ENCODE results near the gene NEU2.

Gene NEU2

DNA sequence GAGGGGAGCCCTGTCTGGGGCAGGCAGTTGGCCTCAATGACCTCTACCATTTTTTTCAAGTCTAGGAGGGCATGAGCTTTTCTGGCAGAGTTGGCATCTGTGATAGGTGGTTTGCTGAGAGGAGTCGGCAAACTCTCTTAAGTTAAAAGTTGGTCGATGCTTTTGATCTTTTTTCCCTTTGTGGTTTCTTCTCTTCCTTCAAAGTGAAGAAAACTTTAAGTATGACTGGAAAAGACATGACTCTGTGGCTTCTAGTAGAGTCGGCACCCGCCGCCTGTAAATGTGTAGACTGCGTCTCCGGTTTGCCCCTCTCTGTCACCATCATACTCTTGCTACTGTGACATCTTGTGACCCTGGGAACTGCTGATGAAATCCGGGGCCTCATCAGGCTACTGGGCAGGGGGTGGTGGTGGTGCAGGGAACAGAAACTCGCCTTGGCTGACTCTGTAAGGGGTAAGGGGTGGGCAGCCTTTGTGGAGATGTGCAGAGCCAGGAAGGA lies 48.8 kb downstream of the NEU2 start:
- Histone ChIP-seq H3F3A (ENCODE audit: control insufficient read depth, insufficient read depth) (peaks cover 51% of the 10 kb centered on the region), H4K20me1 (ENCODE audit: control insufficient read depth, insufficient read depth, low read depth, low read length) (no peaks in the 10 kb centered on the region), H3K9me3 (ENCODE audit: control insufficient read depth, insufficient read depth, low read length) (no peaks in the 10 kb centered on the region), H3K27ac (ENCODE audit: low read depth, low read length) (peak overlapping the region; percentile 97), H3K36me3 (ENCODE audit: control insufficient read depth, low read length) (peaks cover 56% of the 10 kb centered on the region), H3K4me1 (ENCODE audit: control insufficient read depth, low read length) (peaks cover 100% of the 10 kb centered on the region), H3K4me2 (ENCODE audit: low read length) (peak overlapping the region; percentile 84), H3K79me2 (ENCODE audit: control insufficient read depth, low read length) (peaks cover 73% of the 10 kb centered on the region), H3K4me3 (ENCODE audit: low read length) (peak overlapping the region; percentile 64), H3K9me2 (replicated peaks; ENCODE audit: control insufficient read depth, low read length) (no peaks in the 10 kb centered on the region), H3K27me3 (ENCODE audit: control insufficient read depth, low read length) (no peaks in the 10 kb centered on the region)
- no peak for TF ChIP-seq EZH2phosphoT487 (IDR thresholded peaks at IDR 0.05; ENCODE audit: borderline replicate concordance, low read length)
- TF ChIP-seq, protein P1, sequence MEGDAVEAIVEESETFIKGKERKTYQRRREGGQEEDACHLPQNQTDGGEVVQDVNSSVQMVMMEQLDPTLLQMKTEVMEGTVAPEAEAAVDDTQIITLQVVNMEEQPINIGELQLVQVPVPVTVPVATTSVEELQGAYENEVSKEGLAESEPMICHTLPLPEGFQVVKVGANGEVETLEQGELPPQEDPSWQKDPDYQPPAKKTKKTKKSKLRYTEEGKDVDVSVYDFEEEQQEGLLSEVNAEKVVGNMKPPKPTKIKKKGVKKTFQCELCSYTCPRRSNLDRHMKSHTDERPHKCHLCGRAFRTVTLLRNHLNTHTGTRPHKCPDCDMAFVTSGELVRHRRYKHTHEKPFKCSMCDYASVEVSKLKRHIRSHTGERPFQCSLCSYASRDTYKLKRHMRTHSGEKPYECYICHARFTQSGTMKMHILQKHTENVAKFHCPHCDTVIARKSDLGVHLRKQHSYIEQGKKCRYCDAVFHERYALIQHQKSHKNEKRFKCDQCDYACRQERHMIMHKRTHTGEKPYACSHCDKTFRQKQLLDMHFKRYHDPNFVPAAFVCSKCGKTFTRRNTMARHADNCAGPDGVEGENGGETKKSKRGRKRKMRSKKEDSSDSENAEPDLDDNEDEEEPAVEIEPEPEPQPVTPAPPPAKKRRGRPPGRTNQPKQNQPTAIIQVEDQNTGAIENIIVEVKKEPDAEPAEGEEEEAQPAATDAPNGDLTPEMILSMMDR (IDR thresholded peaks at IDR 0.05; ENCODE audit: low read depth, low read length, poor library complexity, severe bottlenecking), result no peak

DNA sequence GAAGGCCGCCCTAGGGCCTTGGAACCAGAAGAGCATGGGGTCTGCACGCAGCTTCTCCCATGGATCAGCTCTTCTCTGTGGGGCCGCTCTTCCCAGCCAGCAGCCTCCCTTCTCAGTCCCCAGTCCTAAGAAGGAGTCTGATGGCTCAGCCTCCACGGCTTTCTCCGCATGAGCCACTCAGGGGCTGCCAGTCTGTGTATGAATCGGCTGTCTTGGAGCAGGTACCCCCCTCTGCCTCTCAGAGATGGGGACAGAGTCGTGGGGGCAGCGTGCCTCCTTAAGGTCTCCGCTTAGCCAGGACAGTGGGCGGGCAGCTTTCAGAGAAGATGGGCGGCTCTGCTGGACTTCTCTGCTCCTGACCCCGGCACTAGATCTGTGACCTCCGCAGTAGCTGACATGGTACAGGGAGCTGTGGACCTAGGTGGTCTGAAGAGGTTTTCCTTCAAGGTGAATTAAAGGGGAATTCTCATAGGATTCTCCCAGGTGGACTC lies 49.3 kb downstream of the NEU2 start:
- Histone ChIP-seq H3K9me3 (ENCODE audit: control insufficient read depth, insufficient read depth, low read length) (no peaks in the 10 kb centered on the region), H3K27ac (ENCODE audit: low read depth, low read length) (peak overlapping the region; percentile 97), H3F3A (ENCODE audit: control insufficient read depth, insufficient read depth) (peaks cover 51% of the 10 kb centered on the region), H3K79me2 (ENCODE audit: control insufficient read depth, low read length) (peaks cover 72% of the 10 kb centered on the region), H3K9me2 (replicated peaks; ENCODE audit: control insufficient read depth, low read length) (no peaks in the 10 kb centered on the region), H3K27me3 (ENCODE audit: control insufficient read depth, low read length) (no peaks in the 10 kb centered on the region), H4K20me1 (ENCODE audit: control insufficient read depth, insufficient read depth, low read depth, low read length) (no peaks in the 10 kb centered on the region), H3K4me2 (ENCODE audit: low read length) (peak overlapping the region; percentile 84), H3K4me3 (ENCODE audit: low read length) (peak overlapping the region; percentile 64), H3K36me3 (ENCODE audit: control insufficient read depth, low read length) (peaks cover 54% of the 10 kb centered on the region), H3K4me1 (ENCODE audit: control insufficient read depth, low read length) (peaks cover 100% of the 10 kb centered on the region)
- TF ChIP-seq, protein P1 (IDR thresholded peaks at IDR 0.05; ENCODE audit: low read depth, low read length, poor library complexity, severe bottlenecking), result no peak
- TF ChIP-seq EZH2phosphoT487 (IDR thresholded peaks at IDR 0.05; ENCODE audit: borderline replicate concordance, low read length), result no peak

GRCh38 chr2:233082222-233082930 lies 49.9 kb downstream of the NEU2 start:
- H3K27ac ChIP-seq (ENCODE audit: low read depth, low read length), result peak overlapping the region; percentile 97
- H3K4me1 ChIP-seq (ENCODE audit: control insufficient read depth, low read length), result peaks cover 99% of the 10 kb centered on the region
- no peaks in the 10 kb centered on the region for H3K27me3 ChIP-seq (ENCODE audit: control insufficient read depth, low read length)
- no peaks in the 10 kb centered on the region for H4K20me1 ChIP-seq (ENCODE audit: control insufficient read depth, insufficient read depth, low read depth, low read length)
- peaks cover 70% of the 10 kb centered on the region for H3K79me2 ChIP-seq (ENCODE audit: control insufficient read depth, low read length)
- peak overlapping the region; percentile 64 for H3K4me3 ChIP-seq (ENCODE audit: low read length)
- no peak for TF ChIP-seq EZH2phosphoT487 (IDR thresholded peaks at IDR 0.05; ENCODE audit: borderline replicate concordance, low read length)
- TF ChIP-seq, protein P1 (IDR thresholded peaks at IDR 0.05; ENCODE audit: low read depth, low read length, poor library complexity, severe bottlenecking), result no peak
- peaks cover 50% of the 10 kb centered on the region for H3F3A ChIP-seq (ENCODE audit: control insufficient read depth, insufficient read depth)
- H3K4me2 ChIP-seq (ENCODE audit: low read length), result peak overlapping the region; percentile 84
- H3K9me3 ChIP-seq (ENCODE audit: control insufficient read depth, insufficient read depth, low read length), result no peaks in the 10 kb centered on the region
- peaks cover 53% of the 10 kb centered on the region for H3K36me3 ChIP-seq (ENCODE audit: control insufficient read depth, low read length)
- no peaks in the 10 kb centered on the region for H3K9me2 ChIP-seq (replicated peaks; ENCODE audit: control insufficient read depth, low read length)
